OCI-LY7 (cell line): ENCODE measurements around the gene ITGA7. TPM values are rescaled to one million over a fixed set of nuclear protein-coding genes. Genes with fewer than 3 reads are reported as not detected.

Experiments used
- BruUV-seq: library from RNA; stranded (reverse); fragments of 400-500 nt; replicated peaks from 2 replicates; lab custom pipeline; 2021; lab: Mats Ljungman, UMichigan
- CTCF ChIA-PET: fragments of 300-600 bp; sonication (Branson Sonifier 250); formaldehyde crosslinking; loops from one replicate; lab custom pipeline; 2022; ENCODE audit warnings: antibody characterized with exemption; ENCODE audit not compliant: unreplicated experiment; lab: Charles Lee
- POLR2A ChIA-PET: fragments of 300-600 bp; sonication (Branson Sonifier 250); formaldehyde crosslinking; loops from one replicate; lab custom pipeline; 2022; ENCODE audit warnings: antibody characterized with exemption; lab: Charles Lee
- DNase-seq: peaks from one replicate; pipeline ENCODE4 v3.0.0-alpha.2; 2015; ENCODE audit warnings: low spot score
- H2AFZ ChIP-seq: fragments of 200-600 bp; sonication (generic), shearing (Covaris generic); 2 replicates; pipeline ENCODE4 v1.6.1; 2014; ENCODE audit warnings: mild to moderate bottlenecking, antibody characterized with exemption, low read length, moderate library complexity
- H3K27ac ChIP-seq: fragments of 200-600 bp; sonication (generic); 2 replicates; pipeline ENCODE4 v1.5.1; 2014; ENCODE audit warnings: mixed run types, low read depth, mild to moderate bottlenecking, moderate library complexity, low read length, inconsistent platforms; ENCODE audit not compliant: poor library complexity, severe bottlenecking
- H3K36me3 ChIP-seq: fragments of 200-600 bp; sonication (generic); 2 replicates; pipeline ENCODE4 v1.6.1; 2014; ENCODE audit warnings: mild to moderate bottlenecking, antibody characterized with exemption, low read length, moderate library complexity, mixed read lengths; ENCODE audit not compliant: insufficient read depth
- H3K4me1 ChIP-seq: fragments of 200-600 bp; sonication (generic); 2 replicates; pipeline ENCODE4 v1.5.1; 2014; ENCODE audit warnings: mild to moderate bottlenecking, low read length; ENCODE audit not compliant: insufficient read depth, poor library complexity, severe bottlenecking
- H3K4me2 ChIP-seq: fragments of 200-600 bp; sonication (generic); 2 replicates; pipeline ENCODE4 v1.6.1; 2014; ENCODE audit warnings: mild to moderate bottlenecking, low read length
- H3K4me3 ChIP-seq: fragments of 200-600 bp; sonication (generic); 2 replicates; pipeline ENCODE4 v1.5.1; 2014; ENCODE audit warnings: mild to moderate bottlenecking, low read depth, low read length; ENCODE audit not compliant: poor library complexity, severe bottlenecking
- H3K79me2 ChIP-seq: fragments of 200-600 bp; sonication (generic); 2 replicates; pipeline ENCODE4 v1.6.1; 2016; ENCODE audit warnings: low read depth, mild to moderate bottlenecking, low read length, moderate library complexity, mixed read lengths; ENCODE audit not compliant: insufficient read depth
- H3K9me2 ChIP-seq: fragments of 200-600 bp; sonication (generic); 2 replicates; pipeline ENCODE4 v1.6.1; 2016; ENCODE audit warnings: mild to moderate bottlenecking, low read length, mixed read lengths; ENCODE audit not compliant: insufficient read depth
- H3K9me3 ChIP-seq: fragments of 200-600 bp; sonication (generic); 2 replicates; pipeline ENCODE4 v1.6.1; 2014; ENCODE audit warnings: mild to moderate bottlenecking, mixed run types, low read length, mixed read lengths
- H4K20me1 ChIP-seq: fragments of 200-600 bp; sonication (generic); 2 replicates; pipeline ENCODE4 v1.6.1; 2014; ENCODE audit warnings: mild to moderate bottlenecking, antibody characterized with exemption, low read length, moderate library complexity, mixed read lengths; ENCODE audit not compliant: insufficient read depth
- EZH2phosphoT487 ChIP-seq: fragments of 200-600 bp; sonication (generic); IDR thresholded peaks from 2 replicates; pipeline ENCODE4 v1.6.1; 2018; ENCODE audit warnings: low read depth, borderline replicate concordance, mild to moderate bottlenecking, mixed run types, antibody characterized with exemption, low read length, moderate library complexity, mixed read lengths
- intact Hi-C: fragments of 100-400 bp; cut with micrococcal nuclease; formaldehyde crosslinking; loops from one replicate; pipeline ENCODE4 v1.10.0; 2022; ENCODE audit not compliant: unreplicated experiment
- total RNA-seq, 2 experiments: library from RNA; depleted of rRNA in 1 of 2; stranded (reverse); fragments of >200 nt in 1 of 2; shearing (Covaris generic) in 1 of 2; gene quantifications; 2 replicates each; pipeline ENCODE4 v1.2.3, GENCODE V29; 2014 to 2022
- TF ChIP-seq, protein P1 (sequence below): fragments of 200-600 bp; sonication (generic); conservative IDR thresholded peaks from 2 replicates; pipeline ENCODE4 v1.5.1; 2014; ENCODE audit warnings: mild to moderate bottlenecking, antibody characterized with exemption, low read length, moderate library complexity, mixed read lengths

The ITGA7 gene
- total RNA-seq, 2 experiments from 2014 or later = 1.5 to 4.0 TPM

- no peak overlapping the region for H3K4me2 ChIP-seq
- no peaks in the 10 kb centered on the region for H3K36me3 ChIP-seq
- H3K4me1 ChIP-seq = peaks cover 28% of the 10 kb centered on the region
- no peak for DNase-seq
- ChIA-PET CTCF (no interaction called here), POLR2A (interaction anchor here (2.0 kb wide), 1 partner anchor 46 kb away, joined by 8 read pairs; the partner anchor contains the start of gene BLOC1S1)
- no TSS peak for BruUV-seq
- intact Hi-C loops = loop anchor here (5.0 kb wide), 2 partner anchors 47 to 257 kb away; partner anchors contain the start of genes BLOC1S1 and PYM1
- no peak overlapping the region for H3K4me3 ChIP-seq
- no peaks in the 10 kb centered on the region for H3K79me2 ChIP-seq
- H4K20me1 ChIP-seq = no peaks in the 10 kb centered on the region
- TF ChIP-seq, protein P1, sequence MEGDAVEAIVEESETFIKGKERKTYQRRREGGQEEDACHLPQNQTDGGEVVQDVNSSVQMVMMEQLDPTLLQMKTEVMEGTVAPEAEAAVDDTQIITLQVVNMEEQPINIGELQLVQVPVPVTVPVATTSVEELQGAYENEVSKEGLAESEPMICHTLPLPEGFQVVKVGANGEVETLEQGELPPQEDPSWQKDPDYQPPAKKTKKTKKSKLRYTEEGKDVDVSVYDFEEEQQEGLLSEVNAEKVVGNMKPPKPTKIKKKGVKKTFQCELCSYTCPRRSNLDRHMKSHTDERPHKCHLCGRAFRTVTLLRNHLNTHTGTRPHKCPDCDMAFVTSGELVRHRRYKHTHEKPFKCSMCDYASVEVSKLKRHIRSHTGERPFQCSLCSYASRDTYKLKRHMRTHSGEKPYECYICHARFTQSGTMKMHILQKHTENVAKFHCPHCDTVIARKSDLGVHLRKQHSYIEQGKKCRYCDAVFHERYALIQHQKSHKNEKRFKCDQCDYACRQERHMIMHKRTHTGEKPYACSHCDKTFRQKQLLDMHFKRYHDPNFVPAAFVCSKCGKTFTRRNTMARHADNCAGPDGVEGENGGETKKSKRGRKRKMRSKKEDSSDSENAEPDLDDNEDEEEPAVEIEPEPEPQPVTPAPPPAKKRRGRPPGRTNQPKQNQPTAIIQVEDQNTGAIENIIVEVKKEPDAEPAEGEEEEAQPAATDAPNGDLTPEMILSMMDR = no peak
- TF ChIP-seq EZH2phosphoT487 = no peak
- H3K27ac ChIP-seq = no peak overlapping the region
- H3K9me2 ChIP-seq = no peaks in the 10 kb centered on the region
- no peak overlapping the region for H2AFZ ChIP-seq
- H3K9me3 ChIP-seq = peaks cover 4% of the 10 kb centered on the region; the same call in 1 of the 2 replicates
These were observed 37.4 kb downstream of the ITGA7 start for GRCh38 chr12:55670276-55670675.

GRCh38 chr12:55666508-55666907 is 41.2 kb downstream of the ITGA7 start:
- TF ChIP-seq EZH2phosphoT487 = no peak
- TF ChIP-seq, protein P1 = no peak
- Histone ChIP-seq H3K4me2 (no peak overlapping the region), H3K27ac (no peak overlapping the region), H2AFZ (no peak overlapping the region), H3K9me2 (no peaks in the 10 kb centered on the region), H3K36me3 (no peaks in the 10 kb centered on the region), H3K4me1 (no peaks in the 10 kb centered on the region), H3K4me3 (no peak overlapping the region), H4K20me1 (no peaks in the 10 kb centered on the region), H3K9me3 (no peaks in the 10 kb centered on the region), H3K79me2 (no peaks in the 10 kb centered on the region)
- ChIA-PET POLR2A (no interaction called here), CTCF (no interaction called here)
- intact Hi-C loops = no loop called here
- no peak for DNase-seq
- no TSS peak for BruUV-seq

DNA sequence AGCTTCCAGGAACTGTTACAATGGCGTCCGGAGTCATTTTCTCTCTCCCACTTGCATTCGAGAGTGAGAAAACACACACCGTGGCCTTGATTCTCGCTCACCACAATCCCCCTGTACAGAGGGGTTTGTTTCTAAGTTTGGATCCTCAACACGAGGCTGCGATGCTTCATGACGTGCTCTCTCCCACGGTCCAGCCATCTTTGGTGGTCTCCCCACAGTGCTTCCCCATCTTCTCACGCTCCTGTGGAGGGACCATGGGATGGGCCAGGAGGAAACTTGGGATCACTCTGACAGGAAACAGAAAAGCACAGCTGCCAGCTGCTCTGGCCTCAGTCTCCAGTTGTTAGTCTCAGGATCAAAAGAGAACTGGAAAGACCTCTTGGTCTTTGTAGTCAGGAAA is 42.9 kb downstream of the ITGA7 start:
- no peaks in the 10 kb centered on the region for H3K9me2 ChIP-seq
- ChIA-PET CTCF (no interaction called here), POLR2A (no interaction called here)
- TF ChIP-seq, protein P1 = no peak
- no peak for TF ChIP-seq EZH2phosphoT487
- no peak overlapping the region for H3K4me2 ChIP-seq
- no TSS peak for BruUV-seq
- no peak overlapping the region for H2AFZ ChIP-seq
- intact Hi-C loops = no loop called here
- H3K9me3 ChIP-seq = no peaks in the 10 kb centered on the region
- H3K4me3 ChIP-seq = no peak overlapping the region
- no peak overlapping the region for H3K27ac ChIP-seq
- no peak for DNase-seq
- no peaks in the 10 kb centered on the region for H3K4me1 ChIP-seq
- H3K36me3 ChIP-seq = no peaks in the 10 kb centered on the region
- H4K20me1 ChIP-seq = no peaks in the 10 kb centered on the region
- no peaks in the 10 kb centered on the region for H3K79me2 ChIP-seq
